Measurements from ENCODE around the gene CLDN7. TPM values are rescaled to one million over a fixed set of nuclear protein-coding genes. Genes with fewer than 3 reads are reported as not detected.

Gene CLDN7
- total RNA-seq, 1 donor from 2014 or later = 0.42 TPM

DNA sequence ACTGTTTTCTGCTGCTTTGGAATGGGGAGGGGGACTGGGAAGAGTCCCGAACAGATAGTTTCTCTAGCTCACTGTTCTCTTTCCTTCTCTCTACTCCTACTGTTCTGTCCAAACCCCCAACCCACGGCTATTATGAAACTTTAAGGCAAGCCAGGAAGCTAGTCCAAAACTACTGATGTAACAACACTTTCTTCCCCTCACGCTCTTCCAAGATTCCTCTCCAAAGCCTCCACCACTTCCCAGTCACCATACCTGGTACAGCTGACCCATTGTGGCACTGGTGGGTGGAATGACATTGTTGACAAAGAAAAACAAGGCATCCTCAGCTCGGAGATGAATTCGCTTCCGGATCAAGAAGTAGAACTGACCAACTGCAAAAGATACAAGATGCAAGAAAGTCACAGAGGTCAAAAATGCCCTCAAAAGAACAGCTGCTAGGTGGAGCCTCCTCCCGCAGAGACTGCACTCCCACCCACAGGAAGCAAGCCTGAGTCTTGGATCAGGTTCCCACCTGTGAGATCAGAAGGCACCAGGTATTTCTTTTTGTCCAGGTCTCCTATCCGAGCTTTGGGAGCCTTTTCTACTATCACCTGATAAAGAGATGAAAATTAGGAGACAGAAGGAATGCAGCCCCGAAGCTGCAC lies 21.1 kb downstream of the CLDN7 start:
- no peak for DNase-seq (ENCODE audit: low spot score)
- Mint-ChIP-seq H3K36me3 (ENCODE audit: low read depth) (peaks cover 25% of the 10 kb centered on the region), H3K9me3 (ENCODE audit: low read depth) (no peaks in the 10 kb centered on the region), H3K4me1 (ENCODE audit: low read depth) (peaks cover 45% of the 10 kb centered on the region), H3K27ac (ENCODE audit: unreplicated experiment) (peak overlapping the region; percentile 100), H3K27me3 (ENCODE audit: low read depth) (no peaks in the 10 kb centered on the region), H3K4me3 (ENCODE audit: unreplicated experiment) (peak overlapping the region; percentile 87)
- TF ChIP-seq, protein P1, sequence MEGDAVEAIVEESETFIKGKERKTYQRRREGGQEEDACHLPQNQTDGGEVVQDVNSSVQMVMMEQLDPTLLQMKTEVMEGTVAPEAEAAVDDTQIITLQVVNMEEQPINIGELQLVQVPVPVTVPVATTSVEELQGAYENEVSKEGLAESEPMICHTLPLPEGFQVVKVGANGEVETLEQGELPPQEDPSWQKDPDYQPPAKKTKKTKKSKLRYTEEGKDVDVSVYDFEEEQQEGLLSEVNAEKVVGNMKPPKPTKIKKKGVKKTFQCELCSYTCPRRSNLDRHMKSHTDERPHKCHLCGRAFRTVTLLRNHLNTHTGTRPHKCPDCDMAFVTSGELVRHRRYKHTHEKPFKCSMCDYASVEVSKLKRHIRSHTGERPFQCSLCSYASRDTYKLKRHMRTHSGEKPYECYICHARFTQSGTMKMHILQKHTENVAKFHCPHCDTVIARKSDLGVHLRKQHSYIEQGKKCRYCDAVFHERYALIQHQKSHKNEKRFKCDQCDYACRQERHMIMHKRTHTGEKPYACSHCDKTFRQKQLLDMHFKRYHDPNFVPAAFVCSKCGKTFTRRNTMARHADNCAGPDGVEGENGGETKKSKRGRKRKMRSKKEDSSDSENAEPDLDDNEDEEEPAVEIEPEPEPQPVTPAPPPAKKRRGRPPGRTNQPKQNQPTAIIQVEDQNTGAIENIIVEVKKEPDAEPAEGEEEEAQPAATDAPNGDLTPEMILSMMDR (IDR thresholded peaks at IDR 0.05) = no peak

DNA sequence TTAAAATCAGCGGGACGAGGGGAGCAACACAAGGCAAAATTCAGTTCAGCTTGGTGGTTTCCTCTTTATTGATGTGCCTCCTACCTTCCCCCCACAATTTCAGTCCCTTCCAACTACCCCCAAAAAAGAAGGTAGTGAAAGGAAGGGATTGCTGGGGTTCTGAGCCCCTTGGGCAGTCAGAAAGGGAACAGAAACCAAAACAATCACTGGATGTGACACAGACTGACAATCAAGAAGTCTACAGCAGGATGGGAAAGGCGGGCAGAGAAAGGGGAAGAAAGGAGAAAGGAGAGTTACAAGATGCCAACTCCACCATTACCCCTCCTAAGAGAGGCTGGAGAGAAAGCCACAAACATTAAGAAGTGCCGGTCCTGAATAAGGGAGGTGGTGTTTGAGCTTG lies 21.9 kb downstream of the CLDN7 start:
- H3K27me3 Mint-ChIP-seq (ENCODE audit: low read depth) = no peaks in the 10 kb centered on the region
- TF ChIP-seq, protein P1 (IDR thresholded peaks at IDR 0.05) = no peak
- no peak for DNase-seq (ENCODE audit: low spot score)
- peak overlapping the region; percentile 92 for H3K27ac Mint-ChIP-seq (ENCODE audit: unreplicated experiment)
- H3K4me3 Mint-ChIP-seq (ENCODE audit: unreplicated experiment) = peak overlapping the region; percentile 87
- peaks cover 26% of the 10 kb centered on the region for H3K36me3 Mint-ChIP-seq (ENCODE audit: low read depth)
- H3K9me3 Mint-ChIP-seq (ENCODE audit: low read depth) = no peaks in the 10 kb centered on the region
- peaks cover 54% of the 10 kb centered on the region for H3K4me1 Mint-ChIP-seq (ENCODE audit: low read depth)

DNA sequence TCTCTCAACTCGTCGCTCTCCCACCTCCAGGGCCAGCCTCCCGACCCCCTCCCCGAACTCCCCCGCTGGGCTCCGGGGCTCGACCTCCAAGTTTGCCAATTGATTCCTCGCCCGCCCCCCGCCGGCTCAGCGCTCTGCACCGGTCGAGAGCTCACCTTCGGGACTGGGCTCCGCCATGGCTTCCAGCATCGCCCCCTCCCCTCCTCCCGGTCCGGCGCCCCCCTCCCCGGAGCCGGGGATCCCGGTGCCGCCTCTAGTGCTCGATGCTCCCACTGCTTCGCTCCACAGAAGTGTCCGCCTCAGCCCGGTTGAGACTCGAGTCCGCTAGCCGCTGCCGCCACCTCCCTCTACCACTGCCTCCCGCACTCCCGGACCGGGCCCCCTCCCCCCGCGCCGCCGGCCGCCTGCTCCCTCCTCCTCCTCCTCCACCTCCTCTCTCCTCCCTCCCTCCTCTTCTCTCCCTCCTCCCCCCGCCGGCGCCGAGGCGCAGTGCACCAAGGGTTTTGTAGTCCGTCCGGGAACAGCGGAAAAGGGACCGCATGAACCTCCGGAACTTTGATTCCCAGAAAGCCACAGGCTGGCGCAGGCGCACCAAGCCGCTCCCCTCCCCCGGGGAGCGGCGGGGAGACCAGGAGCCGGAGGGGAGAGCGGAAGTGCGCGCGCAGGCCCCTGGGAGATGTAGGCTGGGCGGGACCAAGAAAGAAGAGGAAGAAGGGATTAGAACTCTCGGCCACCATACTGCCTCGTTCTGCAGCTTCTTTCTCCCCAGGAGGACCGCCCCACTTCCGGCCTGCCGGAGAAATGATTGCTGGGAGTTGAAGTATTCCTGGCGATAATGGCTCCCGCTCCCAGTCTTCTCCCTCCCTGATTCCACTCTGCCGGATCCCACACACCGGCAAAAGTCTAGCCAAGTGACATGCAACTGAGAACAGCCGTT lies 22.9 kb downstream of the CLDN7 start, which contains the start of gene PHF23:
Gene PHF23 (minus strand): TSS at position 367 of the 937 bp plus-strand sequence. CDS start 178 bp downstream, at position 189.
- H3K4me3 Mint-ChIP-seq (ENCODE audit: unreplicated experiment) = peak within 1 kb of the TSS; percentile 93
- H3K9me3 Mint-ChIP-seq (ENCODE audit: low read depth) = no peaks in the 10 kb centered on the region
- TF ChIP-seq, protein P1 (IDR thresholded peaks at IDR 0.05) = peak; percentile 10
- peak; percentile 100 for DNase-seq (ENCODE audit: low spot score)
- H3K4me1 Mint-ChIP-seq (ENCODE audit: low read depth) = peaks cover 64% of the 10 kb centered on the region
- peak within 1 kb of the TSS; percentile 94 for H3K27ac Mint-ChIP-seq (ENCODE audit: unreplicated experiment)
- H3K36me3 Mint-ChIP-seq (ENCODE audit: low read depth) = peaks cover 25% of the 10 kb centered on the region
- no peaks in the 10 kb centered on the region for H3K27me3 Mint-ChIP-seq (ENCODE audit: low read depth)

DNA sequence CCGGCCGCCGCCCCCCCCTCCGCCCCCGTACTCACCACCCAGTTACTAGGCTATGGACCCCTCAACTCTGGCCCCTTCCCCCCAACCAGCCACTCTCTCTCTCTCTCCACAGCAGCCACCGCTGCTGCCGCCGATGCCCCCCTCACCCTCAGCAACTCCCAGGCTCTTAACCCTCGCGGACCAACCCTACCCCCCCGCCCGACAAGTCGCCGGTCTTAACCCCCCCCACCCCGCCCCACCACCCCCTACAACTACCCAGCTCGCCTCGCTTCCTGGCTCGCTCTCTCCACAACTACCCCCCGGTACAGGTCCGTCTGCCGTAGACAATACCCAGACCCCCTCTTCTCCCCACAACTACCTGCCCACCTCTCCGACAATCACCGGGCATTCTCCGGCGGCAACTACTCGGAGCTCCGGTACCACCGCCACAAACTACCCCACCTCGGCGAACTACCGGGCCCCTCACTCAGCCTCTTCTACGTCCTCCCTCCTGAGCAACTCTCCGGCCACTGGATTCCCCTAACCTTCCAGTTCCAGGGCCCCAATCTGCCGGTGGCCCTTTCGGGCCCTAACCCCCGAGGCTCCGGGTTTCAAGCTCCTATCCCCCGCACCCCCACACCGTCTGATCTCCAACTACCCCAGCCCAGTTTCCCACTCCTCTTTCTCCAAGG lies 23.7 kb downstream of the CLDN7 start:
- peak overlapping the region; percentile 93 for H3K4me3 Mint-ChIP-seq (ENCODE audit: unreplicated experiment)
- DNase-seq (ENCODE audit: low spot score) = no peak
- H3K27ac Mint-ChIP-seq (ENCODE audit: unreplicated experiment) = peak overlapping the region; percentile 94
- no peaks in the 10 kb centered on the region for H3K9me3 Mint-ChIP-seq (ENCODE audit: low read depth)
- H3K27me3 Mint-ChIP-seq (ENCODE audit: low read depth) = no peaks in the 10 kb centered on the region
- peaks cover 24% of the 10 kb centered on the region for H3K36me3 Mint-ChIP-seq (ENCODE audit: low read depth)
- H3K4me1 Mint-ChIP-seq (ENCODE audit: low read depth) = peaks cover 64% of the 10 kb centered on the region
- TF ChIP-seq, protein P1 (IDR thresholded peaks at IDR 0.05) = no peak

Measured in chondrocyte (in vitro differentiated cells).